ENCODE results near the gene SPSB4. TPM values are rescaled to one million over a fixed set of nuclear protein-coding genes. Genes with fewer than 3 reads are reported as not detected.

Gene SPSB4
- total RNA-seq, 1 donor from 2014 or later = 2.2 TPM

- TF ChIP-seq EZH2 (IDR thresholded peaks at IDR 0.05; ENCODE audit: insufficient read depth, low read length) (no peak), CTCF (IDR thresholded peaks at IDR 0.05; ENCODE audit: insufficient read depth, low read depth, low read length) (no peak)
- peaks cover 21% of the 10 kb centered on the region for H3K27me3 Mint-ChIP-seq (ENCODE audit: low read depth, unreplicated experiment)
- Histone ChIP-seq H2AFZ (ENCODE audit: low read depth, low read length) (no peak overlapping the region), H3K4me1 (ENCODE audit: insufficient read depth, low read length) (no peaks in the 10 kb centered on the region), H3K9ac (ENCODE audit: low read length) (no peak overlapping the region), H3K9me3 (ENCODE audit: insufficient read depth, low read depth, low read length) (no peaks in the 10 kb centered on the region), H3K27ac (ENCODE audit: low read depth, low read length) (no peak overlapping the region), H3K27me3 (ENCODE audit: insufficient read depth, low read length) (peaks cover 2% of the 10 kb centered on the region), H3K4me3 (ENCODE audit: insufficient read depth, low read depth, low read length) (no peak overlapping the region), H4K20me1 (ENCODE audit: insufficient read depth, low read length) (no peaks in the 10 kb centered on the region), H3K36me3 (ENCODE audit: insufficient read depth, low read length) (no peaks in the 10 kb centered on the region), H3K4me2 (ENCODE audit: low read length) (no peak overlapping the region), H3K79me2 (ENCODE audit: insufficient read depth, low read length) (no peaks in the 10 kb centered on the region)
- H3K4me1 Mint-ChIP-seq (ENCODE audit: low read depth, unreplicated experiment) = no peaks in the 10 kb centered on the region
- no peak overlapping the region for H3K4me3 Mint-ChIP-seq (ENCODE audit: unreplicated experiment)
- peaks cover 9% of the 10 kb centered on the region for H3K9me3 Mint-ChIP-seq (ENCODE audit: unreplicated experiment)
- no peak overlapping the region for H3K27ac Mint-ChIP-seq (ENCODE audit: unreplicated experiment)
- DNase-seq (ENCODE audit: low read depth) (no peak), FAIRE-seq (no peak)
- H3K36me3 Mint-ChIP-seq (ENCODE audit: low read depth, unreplicated experiment) = no peaks in the 10 kb centered on the region
These were observed 130.7 kb downstream of the SPSB4 start for GRCh38 chr3:141181819-141182218.

DNA sequence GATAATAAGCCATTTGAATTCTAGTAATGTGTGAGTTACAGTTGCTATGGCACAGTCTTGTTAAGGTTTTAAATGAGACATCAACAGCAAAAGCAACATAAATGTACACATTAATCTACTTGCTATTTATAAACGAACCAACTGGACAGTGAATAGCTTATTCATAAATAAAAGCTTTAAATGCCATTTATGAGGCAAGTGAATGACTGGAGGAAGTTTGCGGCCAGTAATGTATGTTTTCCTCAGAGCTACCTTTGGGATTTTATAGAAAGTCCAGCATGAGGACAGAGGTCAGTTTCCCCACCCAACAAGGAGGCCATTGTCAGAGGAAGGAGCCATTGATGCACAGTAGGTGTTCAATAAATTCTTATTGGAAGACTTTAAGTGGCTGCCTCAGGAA is 132.5 kb downstream of the SPSB4 start:
- Histone ChIP-seq H3K4me3 (ENCODE audit: insufficient read depth, low read depth, low read length) (no peak overlapping the region), H3K36me3 (ENCODE audit: insufficient read depth, low read length) (no peaks in the 10 kb centered on the region), H3K4me1 (ENCODE audit: insufficient read depth, low read length) (no peaks in the 10 kb centered on the region), H2AFZ (ENCODE audit: low read depth, low read length) (no peak overlapping the region), H3K4me2 (ENCODE audit: low read length) (no peak overlapping the region), H3K9me3 (ENCODE audit: insufficient read depth, low read depth, low read length) (no peaks in the 10 kb centered on the region), H3K79me2 (ENCODE audit: insufficient read depth, low read length) (no peaks in the 10 kb centered on the region), H3K9ac (ENCODE audit: low read length) (no peak overlapping the region), H3K27me3 (ENCODE audit: insufficient read depth, low read length) (peaks cover 6% of the 10 kb centered on the region), H4K20me1 (ENCODE audit: insufficient read depth, low read length) (no peaks in the 10 kb centered on the region), H3K27ac (ENCODE audit: low read depth, low read length) (no peak overlapping the region)
- no peaks in the 10 kb centered on the region for H3K4me1 Mint-ChIP-seq (ENCODE audit: low read depth, unreplicated experiment)
- no peak overlapping the region for H3K27ac Mint-ChIP-seq (ENCODE audit: unreplicated experiment)
- DNase-seq (ENCODE audit: low read depth) = no peak
- H3K27me3 Mint-ChIP-seq (ENCODE audit: low read depth, unreplicated experiment) = peaks cover 22% of the 10 kb centered on the region
- no peak for TF ChIP-seq EZH2 (IDR thresholded peaks at IDR 0.05; ENCODE audit: insufficient read depth, low read length)
- TF ChIP-seq CTCF (IDR thresholded peaks at IDR 0.05; ENCODE audit: insufficient read depth, low read depth, low read length) = no peak
- no peak overlapping the region for H3K4me3 Mint-ChIP-seq (ENCODE audit: unreplicated experiment)
- H3K36me3 Mint-ChIP-seq (ENCODE audit: low read depth, unreplicated experiment) = no peaks in the 10 kb centered on the region
- H3K9me3 Mint-ChIP-seq (ENCODE audit: unreplicated experiment) = peaks cover 10% of the 10 kb centered on the region
- no peak for FAIRE-seq

- Histone ChIP-seq H3K27ac (ENCODE audit: low read depth, low read length) (no peak overlapping the region), H3K27me3 (ENCODE audit: insufficient read depth, low read length) (peaks cover 6% of the 10 kb centered on the region), H2AFZ (ENCODE audit: low read depth, low read length) (no peak overlapping the region), H3K9ac (ENCODE audit: low read length) (no peak overlapping the region), H3K9me3 (ENCODE audit: insufficient read depth, low read depth, low read length) (no peaks in the 10 kb centered on the region), H3K4me2 (ENCODE audit: low read length) (no peak overlapping the region), H4K20me1 (ENCODE audit: insufficient read depth, low read length) (no peaks in the 10 kb centered on the region), H3K4me1 (ENCODE audit: insufficient read depth, low read length) (no peaks in the 10 kb centered on the region), H3K4me3 (ENCODE audit: insufficient read depth, low read depth, low read length) (no peak overlapping the region), H3K36me3 (ENCODE audit: insufficient read depth, low read length) (no peaks in the 10 kb centered on the region), H3K79me2 (ENCODE audit: insufficient read depth, low read length) (no peaks in the 10 kb centered on the region)
- Mint-ChIP-seq H3K9me3 (ENCODE audit: unreplicated experiment) (peaks cover 10% of the 10 kb centered on the region), H3K27ac (ENCODE audit: unreplicated experiment) (no peak overlapping the region), H3K4me3 (ENCODE audit: unreplicated experiment) (no peak overlapping the region), H3K4me1 (ENCODE audit: low read depth, unreplicated experiment) (no peaks in the 10 kb centered on the region), H3K36me3 (ENCODE audit: low read depth, unreplicated experiment) (no peaks in the 10 kb centered on the region), H3K27me3 (ENCODE audit: low read depth, unreplicated experiment) (peaks cover 22% of the 10 kb centered on the region)
- DNase-seq (ENCODE audit: low read depth) = no peak
- no peak for FAIRE-seq
- no peak for TF ChIP-seq CTCF (IDR thresholded peaks at IDR 0.05; ENCODE audit: insufficient read depth, low read depth, low read length)
- TF ChIP-seq EZH2 (IDR thresholded peaks at IDR 0.05; ENCODE audit: insufficient read depth, low read length) = no peak
These were observed 133.3 kb downstream of the SPSB4 start for GRCh38 chr3:141184430-141184829.
